ENCODE data around the gene DIPK1C.
A peak's percentile ranks its signal among the peaks of the same experiment; 100 is the strongest.

DIPK1C gene

GRCh38 chr18:74396171-74397169 lies 60.6 kb downstream of the DIPK1C start:
- Histone ChIP-seq H3K27ac (no peak overlapping the region), H3K4me3 (no peak overlapping the region)

DNA sequence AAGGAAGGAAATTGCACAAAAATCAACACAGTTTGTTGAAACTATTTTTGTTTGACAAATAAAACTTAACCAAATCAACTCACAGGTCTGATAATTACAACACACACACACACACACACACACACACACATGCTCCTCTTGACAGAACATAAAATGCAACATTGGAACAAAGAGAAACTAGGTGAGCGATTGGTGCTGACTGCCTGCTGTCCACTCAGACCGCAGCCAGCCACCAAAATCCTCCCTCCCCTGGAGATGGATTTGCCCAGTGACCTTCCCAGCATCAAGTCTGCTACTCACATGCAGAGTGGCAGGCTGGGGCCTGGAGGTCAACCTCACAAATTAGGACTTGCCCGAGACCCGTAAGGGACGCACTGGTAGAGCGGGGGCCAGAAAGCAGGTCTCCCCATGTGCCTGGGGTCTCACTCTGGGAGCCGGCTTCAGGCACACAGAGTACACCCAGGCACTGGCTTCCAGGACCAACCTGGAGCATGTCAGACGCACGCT lies 61.4 kb downstream of the DIPK1C start:
- H3K4me3 ChIP-seq = no peak overlapping the region
- no peak overlapping the region for H3K27ac ChIP-seq

DNA sequence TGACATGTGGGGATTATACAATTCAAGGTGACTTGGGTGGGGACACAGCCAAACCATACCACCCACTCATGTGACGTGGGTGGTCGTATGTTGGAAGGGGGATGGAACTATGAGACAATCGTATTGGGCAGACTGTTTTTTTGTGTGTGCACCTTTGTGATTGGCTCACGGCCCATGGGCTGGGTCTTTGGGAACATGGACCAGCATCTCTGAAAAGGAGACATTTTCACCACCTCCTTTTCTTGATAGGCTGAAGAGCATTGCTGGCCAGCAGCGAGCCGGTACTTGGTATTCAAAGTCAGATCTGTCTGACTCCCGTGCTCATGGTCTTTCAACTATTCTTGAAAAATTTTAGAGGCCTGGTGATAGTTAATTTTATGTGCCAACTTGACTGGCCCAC lies 62.1 kb downstream of the DIPK1C start:
- no peak overlapping the region for H3K27ac ChIP-seq

GRCh38 chr18:74392323-74392722 lies 64.8 kb downstream of the DIPK1C start:
- H3K27ac ChIP-seq = no peak overlapping the region
- H3K4me3 ChIP-seq = no peak overlapping the region

More for the DNA sequence above, 62.1 kb downstream of the DIPK1C start:
- H3K4me3 ChIP-seq = no peak overlapping the region

GRCh38 chr18:74390900-74391299 lies 66.2 kb downstream of the DIPK1C start:
- H3K4me3 ChIP-seq = no peak overlapping the region
- H3K27ac ChIP-seq = no peak overlapping the region

- Histone ChIP-seq H3K27ac (no peak overlapping the region), H3K4me3 (no peak overlapping the region)
Observed at GRCh38 chr18:74389991-74390390, 67.1 kb downstream of the DIPK1C start.

GRCh38 chr18:74389171-74389927 lies 67.8 kb downstream of the DIPK1C start:
- H3K27ac ChIP-seq = no peak overlapping the region
- H3K4me3 ChIP-seq = no peak overlapping the region

GRCh38 chr18:74388227-74388626 lies 68.9 kb downstream of the DIPK1C start:
- Histone ChIP-seq H3K4me3 (no peak overlapping the region), H3K27ac (peak overlapping the region in 1 of 21 experiments; percentile 3)

- H3K27ac ChIP-seq = no peak overlapping the region
- no peak overlapping the region for H3K4me3 ChIP-seq
Observed at GRCh38 chr18:74387383-74387782, 69.7 kb downstream of the DIPK1C start.

Data from skin epidermis (tissue), 12 donors.